ENCODE results near the gene SSR2.

SSR2 gene

DNA sequence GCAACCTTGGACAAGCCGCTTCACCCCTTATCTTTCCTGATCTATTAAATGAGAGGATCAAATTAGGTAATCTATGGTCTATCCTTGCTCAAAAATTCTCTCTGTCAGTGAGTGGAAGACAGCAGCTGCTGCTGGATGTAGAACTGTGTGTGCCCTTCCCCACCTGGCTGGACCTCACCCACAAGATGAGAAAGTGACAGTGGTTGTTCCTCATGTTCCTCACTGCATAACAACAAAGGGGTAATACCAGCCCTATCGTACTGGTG lies 16.9 kb downstream of the SSR2 start:
- TF ChIP-seq, protein P1, sequence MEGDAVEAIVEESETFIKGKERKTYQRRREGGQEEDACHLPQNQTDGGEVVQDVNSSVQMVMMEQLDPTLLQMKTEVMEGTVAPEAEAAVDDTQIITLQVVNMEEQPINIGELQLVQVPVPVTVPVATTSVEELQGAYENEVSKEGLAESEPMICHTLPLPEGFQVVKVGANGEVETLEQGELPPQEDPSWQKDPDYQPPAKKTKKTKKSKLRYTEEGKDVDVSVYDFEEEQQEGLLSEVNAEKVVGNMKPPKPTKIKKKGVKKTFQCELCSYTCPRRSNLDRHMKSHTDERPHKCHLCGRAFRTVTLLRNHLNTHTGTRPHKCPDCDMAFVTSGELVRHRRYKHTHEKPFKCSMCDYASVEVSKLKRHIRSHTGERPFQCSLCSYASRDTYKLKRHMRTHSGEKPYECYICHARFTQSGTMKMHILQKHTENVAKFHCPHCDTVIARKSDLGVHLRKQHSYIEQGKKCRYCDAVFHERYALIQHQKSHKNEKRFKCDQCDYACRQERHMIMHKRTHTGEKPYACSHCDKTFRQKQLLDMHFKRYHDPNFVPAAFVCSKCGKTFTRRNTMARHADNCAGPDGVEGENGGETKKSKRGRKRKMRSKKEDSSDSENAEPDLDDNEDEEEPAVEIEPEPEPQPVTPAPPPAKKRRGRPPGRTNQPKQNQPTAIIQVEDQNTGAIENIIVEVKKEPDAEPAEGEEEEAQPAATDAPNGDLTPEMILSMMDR (IDR thresholded peaks at IDR 0.05; ENCODE audit: low read depth, low read length) = no peak
- H3K4me3 ChIP-seq (ENCODE audit: low read depth, low read length) = no peak overlapping the region

DNA sequence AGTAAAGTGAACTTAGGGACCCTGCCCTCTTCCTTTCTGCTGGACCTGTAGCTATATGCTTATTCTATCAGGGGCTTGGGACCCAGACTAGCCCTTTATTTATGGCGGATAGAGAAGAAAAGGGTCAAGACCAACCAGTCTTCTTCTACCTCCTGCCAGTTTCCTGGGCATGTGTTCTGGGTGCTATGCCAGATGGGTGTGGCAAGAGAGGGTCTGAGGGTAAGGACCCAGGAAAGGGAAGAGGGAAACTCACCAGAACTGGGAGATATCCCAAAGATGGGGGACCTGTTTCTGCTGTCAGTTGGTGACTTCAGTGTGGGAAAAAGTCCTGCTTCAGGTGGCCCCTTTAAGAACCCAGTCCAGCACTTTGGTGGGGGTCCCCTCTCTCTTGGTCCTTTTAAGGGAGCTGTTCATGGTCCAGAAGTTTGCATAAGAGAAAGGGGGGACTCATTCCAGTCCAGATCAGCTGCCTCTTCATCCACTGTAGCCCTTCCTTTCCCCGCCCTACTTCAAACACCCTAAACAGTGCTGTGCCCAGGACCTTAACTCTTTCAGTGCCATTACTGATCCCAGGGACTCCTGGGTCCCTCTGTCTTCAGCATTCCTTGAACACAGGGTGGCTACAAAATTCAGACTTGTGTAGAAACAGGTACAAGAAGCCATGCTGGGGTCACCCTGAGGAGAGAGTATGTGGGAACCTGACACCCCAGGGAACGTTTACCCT lies 18.4 kb downstream of the SSR2 start:
- H3K4me3 ChIP-seq (ENCODE audit: low read depth, low read length) = no peak overlapping the region

DNA sequence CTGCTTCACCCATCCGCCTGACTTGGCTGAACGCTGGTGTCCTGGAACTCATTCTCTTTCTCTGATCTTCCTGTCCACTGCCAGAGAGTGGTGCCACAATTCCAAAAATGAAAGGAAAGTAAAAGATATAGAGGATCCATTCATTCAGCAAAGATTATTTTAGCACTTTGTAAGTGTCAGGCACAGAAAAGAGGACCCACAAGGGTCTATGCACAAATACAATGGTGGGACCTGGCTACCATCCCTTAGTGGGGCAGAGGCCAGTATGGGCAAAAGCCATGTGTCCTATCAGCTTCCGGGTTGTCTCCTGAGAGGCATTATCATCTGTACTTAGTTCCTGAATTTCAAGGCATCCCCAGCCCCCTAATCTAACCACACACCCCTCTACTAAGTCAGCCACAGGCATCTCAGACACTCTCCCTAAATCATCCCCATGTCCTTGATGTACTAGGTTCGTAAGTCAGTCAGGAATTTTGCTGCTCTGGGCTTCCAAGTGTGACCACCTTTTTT lies 19.0 kb downstream of the SSR2 start:
- no peak overlapping the region for H3K4me3 ChIP-seq (ENCODE audit: low read depth, low read length)
- TF ChIP-seq, protein P1 (IDR thresholded peaks at IDR 0.05; ENCODE audit: low read depth, low read length) = no peak

More for the DNA sequence above, 18.4 kb downstream of the SSR2 start:
- TF ChIP-seq, protein P1 (IDR thresholded peaks at IDR 0.05; ENCODE audit: low read depth, low read length) = no peak

DNA sequence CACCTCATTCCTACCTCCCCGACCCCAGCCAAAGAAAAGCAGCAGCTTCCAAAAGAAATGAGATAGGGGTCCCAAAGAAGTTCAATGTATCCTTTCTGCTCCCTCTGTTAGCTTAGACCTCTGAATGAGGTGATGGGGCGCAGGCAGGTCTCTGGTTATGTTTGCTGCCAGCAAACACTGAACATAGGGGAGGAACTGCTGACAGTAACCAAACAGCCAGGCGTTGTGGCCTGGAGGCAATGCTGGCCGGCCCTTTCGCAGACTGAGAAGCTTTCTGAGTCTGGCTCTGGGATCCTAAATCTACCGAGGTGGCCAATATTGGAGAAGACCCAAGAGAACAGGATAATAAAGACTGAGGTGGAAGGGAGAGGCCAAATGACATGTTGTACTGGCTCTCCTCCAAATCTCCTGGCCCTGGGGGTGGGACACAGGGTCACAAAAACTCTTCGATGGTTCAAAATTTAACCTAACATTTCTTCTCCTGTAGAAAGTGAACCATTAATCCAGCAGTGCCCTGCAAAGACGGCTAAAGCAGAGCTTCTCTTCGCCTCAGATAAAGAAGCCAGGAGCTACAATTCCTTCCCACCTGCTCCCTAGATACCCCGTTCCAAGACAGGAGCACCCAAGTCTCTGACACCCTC lies 19.6 kb downstream of the SSR2 start:
- TF ChIP-seq, protein P1 (IDR thresholded peaks at IDR 0.05; ENCODE audit: low read depth, low read length) = no peak
- no peak overlapping the region for H3K4me3 ChIP-seq (ENCODE audit: low read depth, low read length)

DNA sequence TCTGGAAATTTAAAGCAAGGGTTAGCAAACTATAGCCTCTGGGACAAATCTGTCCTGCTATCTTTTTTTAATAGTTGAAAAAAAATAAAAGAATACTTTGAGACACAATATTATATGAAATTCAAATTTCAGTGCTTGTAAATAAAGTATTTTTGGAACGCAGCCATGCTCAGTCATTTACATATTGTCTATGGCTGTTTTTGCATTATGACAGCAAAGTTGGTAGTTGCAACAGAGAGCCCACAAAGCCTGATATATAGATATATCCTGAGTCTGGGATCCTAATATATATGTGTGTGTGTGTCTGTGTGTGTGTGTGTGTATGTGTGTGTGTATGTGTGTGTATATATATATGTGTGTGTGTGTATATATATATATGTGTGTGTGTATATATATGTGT lies 20.8 kb downstream of the SSR2 start:
- TF ChIP-seq, protein P1 (IDR thresholded peaks at IDR 0.05; ENCODE audit: low read depth, low read length) = no peak
- H3K4me3 ChIP-seq (ENCODE audit: low read depth, low read length) = no peak overlapping the region

DNA sequence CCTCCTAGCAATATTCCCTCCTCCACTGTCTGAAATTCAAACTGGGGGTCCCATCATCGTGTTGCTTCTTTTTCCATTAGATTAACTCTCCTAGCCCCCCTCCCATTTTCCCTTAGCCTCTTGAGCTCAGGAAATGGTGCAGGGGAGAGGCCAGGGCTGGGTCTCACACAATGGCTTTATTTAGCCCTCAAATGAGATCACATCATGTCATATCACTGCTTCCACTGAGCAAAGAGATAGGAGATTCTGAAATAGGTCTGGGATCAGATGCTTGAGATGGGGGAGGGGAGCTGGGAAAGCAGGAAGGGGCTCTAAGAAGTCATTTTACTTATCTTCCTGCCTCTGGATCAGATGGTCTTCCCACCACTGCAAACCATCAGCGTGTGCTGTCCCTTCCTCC lies 24.6 kb downstream of the SSR2 start:
- no peak overlapping the region for H3K4me3 ChIP-seq (ENCODE audit: low read depth, low read length)
- TF ChIP-seq, protein P1 (IDR thresholded peaks at IDR 0.05; ENCODE audit: low read depth, low read length) = no peak

DNA sequence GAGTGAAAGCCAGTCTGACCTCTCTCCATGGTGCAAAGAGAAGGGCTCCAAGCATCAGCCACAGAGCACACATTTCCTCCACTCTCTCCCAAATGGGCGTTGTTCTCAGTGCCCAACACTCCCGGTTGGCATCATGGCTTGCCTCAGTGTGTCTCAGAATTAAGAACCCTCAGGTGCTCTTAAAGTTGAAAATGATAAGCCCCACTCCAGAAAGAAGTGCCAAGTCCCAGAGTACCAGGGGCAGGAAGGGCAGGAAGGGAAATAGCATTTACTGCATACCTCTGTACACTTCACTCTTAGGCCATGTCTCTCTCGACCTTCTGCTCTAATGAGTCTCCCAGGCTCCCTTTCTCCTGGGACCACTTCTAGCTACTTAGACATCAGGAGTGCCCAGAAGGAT lies 27.2 kb downstream of the SSR2 start:
- H3K4me3 ChIP-seq (ENCODE audit: low read depth, low read length) = no peak overlapping the region
- TF ChIP-seq, protein P1 (IDR thresholded peaks at IDR 0.05; ENCODE audit: low read depth, low read length) = no peak

Data from WI38 (cell line).